ENCODE measurements around the gene THOC1. TPM values are rescaled to one million over a fixed set of nuclear protein-coding genes. Genes with fewer than 3 reads are reported as not detected.
A peak's percentile ranks its signal among the peaks of the same experiment; 100 is the strongest.

Gene THOC1
- total and polyA plus RNA-seq, 12 donors, result 11.1 to 147 (median 30.2) TPM

DNA sequence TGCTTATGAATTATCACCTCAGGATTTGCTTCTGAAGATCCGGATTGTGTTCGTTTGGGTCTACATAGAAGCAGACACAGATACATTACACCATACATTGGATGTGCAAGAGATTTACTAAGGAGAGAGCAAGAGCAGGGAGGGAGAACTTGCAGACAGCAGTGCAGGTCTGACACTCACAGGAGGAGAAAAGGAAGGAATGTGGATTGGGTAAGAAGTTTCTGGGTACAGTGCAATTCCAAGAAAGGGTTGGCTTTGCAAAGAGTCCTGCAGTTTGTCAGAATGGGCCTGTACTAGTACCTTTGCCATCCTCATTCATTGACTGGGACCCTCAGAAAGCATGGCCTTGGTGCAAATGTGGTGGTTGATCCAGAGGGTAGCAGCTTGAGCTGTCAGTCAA is 4.8 kb upstream of the THOC1 start:
- no peak for TF ChIP-seq POLR2A (IDR thresholded peaks at IDR 0.05)
- TF ChIP-seq, protein P1, sequence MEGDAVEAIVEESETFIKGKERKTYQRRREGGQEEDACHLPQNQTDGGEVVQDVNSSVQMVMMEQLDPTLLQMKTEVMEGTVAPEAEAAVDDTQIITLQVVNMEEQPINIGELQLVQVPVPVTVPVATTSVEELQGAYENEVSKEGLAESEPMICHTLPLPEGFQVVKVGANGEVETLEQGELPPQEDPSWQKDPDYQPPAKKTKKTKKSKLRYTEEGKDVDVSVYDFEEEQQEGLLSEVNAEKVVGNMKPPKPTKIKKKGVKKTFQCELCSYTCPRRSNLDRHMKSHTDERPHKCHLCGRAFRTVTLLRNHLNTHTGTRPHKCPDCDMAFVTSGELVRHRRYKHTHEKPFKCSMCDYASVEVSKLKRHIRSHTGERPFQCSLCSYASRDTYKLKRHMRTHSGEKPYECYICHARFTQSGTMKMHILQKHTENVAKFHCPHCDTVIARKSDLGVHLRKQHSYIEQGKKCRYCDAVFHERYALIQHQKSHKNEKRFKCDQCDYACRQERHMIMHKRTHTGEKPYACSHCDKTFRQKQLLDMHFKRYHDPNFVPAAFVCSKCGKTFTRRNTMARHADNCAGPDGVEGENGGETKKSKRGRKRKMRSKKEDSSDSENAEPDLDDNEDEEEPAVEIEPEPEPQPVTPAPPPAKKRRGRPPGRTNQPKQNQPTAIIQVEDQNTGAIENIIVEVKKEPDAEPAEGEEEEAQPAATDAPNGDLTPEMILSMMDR (IDR thresholded peaks at IDR 0.05), result no peak
- WGBS, 4 donors, result 85 to 95% (median 92%) methylated on average over 2 of the region's 2 CpGs
- Histone ChIP-seq H3K9me3 (replicated peaks in 1 of 3) (no peaks in the 10 kb centered on the region), H3K27me3 (no peaks in the 10 kb centered on the region), H3K4me3 (no peak overlapping the region), H3K4me1 (replicated peaks in 1 of 2) (peaks cover 5 to 11% of the 10 kb centered on the region in 2 donors), H3K36me3 (replicated peaks in 1 of 2) (no peaks in the 10 kb centered on the region), H3K27ac (no peak overlapping the region)
- no peak for DNase-seq
- intact Hi-C loops (cut with DNase I), result no loop called here

DNA sequence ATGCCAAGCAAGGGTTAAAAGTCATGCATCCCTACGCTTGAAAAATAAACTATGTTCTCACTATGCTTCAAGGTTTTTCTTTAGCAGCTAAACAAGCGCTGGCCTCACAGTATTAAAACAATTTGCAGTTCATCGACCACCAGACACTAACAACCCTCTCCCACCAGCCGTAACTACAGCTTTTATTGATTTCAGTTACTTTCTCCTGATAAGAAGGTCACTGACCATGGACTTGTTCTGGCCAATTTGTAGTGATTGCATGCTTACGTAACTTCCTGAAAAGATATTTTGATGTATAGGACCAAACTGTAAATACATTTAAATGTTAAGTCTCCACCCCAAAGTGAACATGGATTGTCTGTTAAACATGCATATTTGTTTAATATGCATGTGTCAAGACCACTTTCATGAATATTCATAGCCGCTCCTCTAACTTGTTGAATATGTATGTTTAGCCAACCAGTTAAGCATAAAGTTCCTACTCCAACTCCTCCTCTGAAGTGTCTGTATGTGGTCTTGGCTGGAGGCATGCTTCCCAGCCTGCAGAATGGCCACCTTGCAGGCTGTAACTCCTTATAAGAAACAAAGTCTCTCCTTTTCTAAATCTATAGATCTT is 1.7 kb upstream of the THOC1 start:
- Histone ChIP-seq H3K4me1 (replicated peaks in 1 of 2) (peaks cover 5 to 19% of the 10 kb centered on the region in 2 donors), H3K27me3 (no peaks in the 10 kb centered on the region), H3K4me3 (no peak overlapping the region), H3K36me3 (replicated peaks in 1 of 2) (peaks cover 0 to 7% of the 10 kb centered on the region in 2 donors), H3K9me3 (replicated peaks in 1 of 3) (no peaks in the 10 kb centered on the region), H3K27ac (no peak overlapping the region)
- WGBS, 4 donors, result 76 to 81% (median 77%) methylated on average over 6 of the region's 6 CpGs
- no peak for DNase-seq
- TF ChIP-seq POLR2A (IDR thresholded peaks at IDR 0.05), result no peak
- TF ChIP-seq, protein P1 (IDR thresholded peaks at IDR 0.05), result no peak
- intact Hi-C loops (cut with DNase I), result no loop called here

DNA sequence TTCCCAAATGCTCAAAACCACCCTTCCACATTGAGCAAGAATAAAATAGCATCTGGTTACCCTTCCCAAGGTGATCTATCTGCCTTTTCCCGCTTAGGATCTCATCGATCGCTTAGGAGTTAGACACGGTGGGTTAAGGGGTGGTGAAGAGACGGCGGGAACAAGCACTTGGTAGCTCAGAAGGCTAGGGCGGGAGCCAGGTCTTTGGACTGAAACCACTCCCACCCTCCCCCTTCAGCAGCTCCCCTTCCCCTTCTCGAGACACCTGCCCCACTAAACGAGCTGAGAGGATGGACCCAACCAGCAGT is 513 bp downstream of the THOC1 start:
- H3K9me3 ChIP-seq (replicated peaks in 1 of 3), result no peaks in the 10 kb centered on the region
- H3K4me1 ChIP-seq (replicated peaks in 1 of 2), result peaks cover 5 to 19% of the 10 kb centered on the region in 2 donors
- 0 to 3% (median 0%) methylated on average over 9 of the region's 9 CpGs for WGBS, 4 donors
- peak overlapping the region; percentile 68 to 90 (median 80) for H3K4me3 ChIP-seq
- no peaks in the 10 kb centered on the region for H3K27me3 ChIP-seq
- TF ChIP-seq, protein P1 (IDR thresholded peaks at IDR 0.05), result no peak
- no peak for TF ChIP-seq POLR2A (IDR thresholded peaks at IDR 0.05)
- H3K36me3 ChIP-seq (replicated peaks in 1 of 2), result peaks cover 0 to 24% of the 10 kb centered on the region in 2 donors
- intact Hi-C loops (cut with DNase I), result no loop called here
- peak overlapping the region in 4 of 5 donors; percentile 73 to 95 (median 83) for H3K27ac ChIP-seq
- DNase-seq, result peak in 2 of 7 donors; percentile 25 to 62

DNA sequence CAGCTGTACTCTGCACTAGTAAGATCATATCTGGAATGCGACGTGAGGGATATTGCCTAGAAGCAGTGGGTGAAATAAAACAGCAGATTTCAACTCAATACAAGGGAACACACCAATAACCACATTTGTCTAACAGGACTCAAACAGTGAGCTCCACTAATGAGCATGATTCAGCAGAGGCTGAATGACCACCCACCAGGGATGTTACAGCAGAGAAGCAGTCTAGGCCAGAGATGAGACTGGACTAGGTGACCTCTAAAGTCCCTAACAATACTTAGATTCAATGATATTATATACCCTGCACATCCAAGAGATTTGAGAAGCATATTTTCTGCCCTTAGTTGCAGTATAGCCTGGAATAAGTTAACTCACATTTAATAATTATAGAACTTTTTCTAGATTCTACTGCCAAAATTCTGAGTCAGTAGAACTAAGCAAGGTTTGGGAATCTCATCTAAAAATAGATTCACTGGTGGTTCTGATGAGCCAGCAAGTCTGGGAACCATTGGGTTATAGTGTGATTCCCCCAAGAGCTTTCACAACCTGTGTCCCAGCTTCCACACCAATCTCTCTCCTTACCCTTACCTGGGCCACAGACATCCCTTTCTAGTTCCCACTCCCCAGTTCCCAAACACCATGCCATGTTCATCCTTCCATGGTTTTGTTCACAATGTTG is 6.3 kb downstream of the THOC1 start:
- intact Hi-C loops (cut with DNase I), result no loop called here
- Histone ChIP-seq H3K36me3 (replicated peaks in 1 of 2) (peaks cover 0 to 46% of the 10 kb centered on the region in 2 donors), H3K4me3 (no peak overlapping the region), H3K4me1 (replicated peaks in 1 of 2) (peaks cover 0 to under 1% of the 10 kb centered on the region in 2 donors), H3K27me3 (no peaks in the 10 kb centered on the region), H3K9me3 (replicated peaks in 1 of 3) (no peaks in the 10 kb centered on the region), H3K27ac (no peak overlapping the region)
- 93 to 97% (median 95%) methylated on average over 2 of the region's 2 CpGs for WGBS, 4 donors
- TF ChIP-seq, protein P1 (IDR thresholded peaks at IDR 0.05), result no peak
- no peak for TF ChIP-seq POLR2A (IDR thresholded peaks at IDR 0.05)
- no peak for DNase-seq

Measured in adrenal gland (tissue), 12 donors.